Neural cell (in vitro differentiated cells): ENCODE measurements around the gene PLEKHO2. TPM values are rescaled to one million over a fixed set of nuclear protein-coding genes. Genes with fewer than 3 reads are reported as not detected.

Source experiments
- H2AFZ ChIP-seq: fragments of 200-600, 300-800 bp; sonication (generic), shearing (Covaris generic); 2 replicates; pipeline ENCODE4 v1.6.0; 2014; ENCODE audit warnings: low read depth, mild to moderate bottlenecking, antibody characterized with exemption, low read length, moderate library complexity
- H3F3A ChIP-seq: fragments of 200-600 bp; shearing (Covaris generic); 2 replicates; pipeline ENCODE4 v1.6.1; 2016; ENCODE audit warnings: mild to moderate bottlenecking, moderate library complexity, mixed read lengths, antibody characterized with exemption, low read length; ENCODE audit not compliant: insufficient read depth, poor library complexity, severe bottlenecking
- H3K27ac ChIP-seq: fragments of 200-600, 300-800 bp; sonication (generic), shearing (Covaris generic); 2 replicates; pipeline ENCODE4 v1.5.1; 2014; ENCODE audit warnings: mild to moderate bottlenecking, low read length, moderate library complexity
- H3K27me3 ChIP-seq: fragments of 300-800, 200-600 bp; sonication (generic), shearing (Covaris generic); 2 replicates; pipeline ENCODE4 v1.6.0; 2014; ENCODE audit warnings: mild to moderate bottlenecking, low read depth, low read length, moderate library complexity; ENCODE audit not compliant: insufficient read depth
- H3K36me3 ChIP-seq: fragments of 300-800, 200-600 bp; sonication (generic), shearing (Covaris generic); 2 replicates; pipeline ENCODE4 v1.5.1; 2014; ENCODE audit warnings: mild to moderate bottlenecking, antibody characterized with exemption, low read length, moderate library complexity; ENCODE audit not compliant: insufficient read depth
- H3K4me2 ChIP-seq: fragments of 300-800, 200-600 bp; sonication (generic), shearing (Covaris generic); 2 replicates; pipeline ENCODE4 v1.6.0; 2014; ENCODE audit warnings: mild to moderate bottlenecking, low read length
- H3K4me3 ChIP-seq: fragments of 300-800, 200-600 bp; sonication (generic), shearing (Covaris generic); 2 replicates; pipeline ENCODE4 v1.5.1; 2014; ENCODE audit warnings: mild to moderate bottlenecking, low read length, moderate library complexity
- H3K79me2 ChIP-seq: fragments of 200-600 bp; shearing (Covaris generic); replicated peaks from 2 replicates; pipeline ENCODE4 v1.6.0; 2014; ENCODE audit warnings: mild to moderate bottlenecking, low read length, moderate library complexity; ENCODE audit not compliant: insufficient read depth
- H3K9ac ChIP-seq: fragments of 300-800, 200-600 bp; sonication (generic), shearing (Covaris generic); 2 replicates; pipeline ENCODE4 v1.6.1; 2016; ENCODE audit warnings: mild to moderate bottlenecking, low read length, mixed read lengths
- H3K9me2 ChIP-seq: fragments of 200-600 bp; shearing (Covaris generic); 2 replicates; pipeline ENCODE4 v1.6.1; 2016; ENCODE audit warnings: mild to moderate bottlenecking, low read length, mixed read lengths; ENCODE audit not compliant: insufficient read depth
- H3K9me3 ChIP-seq: fragments of 200-600, 300-800 bp; sonication (generic), shearing (Covaris generic); 2 replicates; pipeline ENCODE4 v1.6.1; 2016; ENCODE audit warnings: mild to moderate bottlenecking, mixed run types, low read length, moderate library complexity, mixed read lengths
- H4K20me1 ChIP-seq: fragments of 200-600 bp; shearing (Covaris generic); 2 replicates; pipeline ENCODE4 v1.6.1; 2016; ENCODE audit warnings: mild to moderate bottlenecking, mixed run types; ENCODE audit not compliant: insufficient read depth
- EP300 ChIP-seq: fragments of 450-650 bp; conservative IDR thresholded peaks from 2 replicates; pipeline ENCODE4 v1.6.1; 2014; ENCODE audit warnings: antibody characterized with exemption, mild to moderate bottlenecking, moderate library complexity; ENCODE audit not compliant: poor library complexity, severe bottlenecking
- EZH2 ChIP-seq: fragments of 200-600, 300-800 bp; shearing (Covaris generic), sonication (generic); IDR thresholded peaks from 2 replicates; pipeline ENCODE4 v1.6.1; 2014; ENCODE audit warnings: antibody characterized with exemption, low read length, borderline replicate concordance, mild to moderate bottlenecking; ENCODE audit not compliant: insufficient read depth, poor library complexity, severe bottlenecking
- MXI1 ChIP-seq: fragments of 450-650 bp; conservative IDR thresholded peaks from 2 replicates; pipeline ENCODE4 v1.6.1; 2014; ENCODE audit warnings: antibody characterized with exemption, mild to moderate bottlenecking; ENCODE audit not compliant: poor library complexity, severe bottlenecking
- POLR2AphosphoS5 ChIP-seq: IDR thresholded peaks from 2 replicates; pipeline ENCODE4 v1.6.1; 2012
- RAD21 ChIP-seq: fragments of 450-650 bp; conservative IDR thresholded peaks from 2 replicates; pipeline ENCODE4 v1.6.1; 2014; ENCODE audit warnings: antibody characterized with exemption, mild to moderate bottlenecking, moderate library complexity
- SMC3 ChIP-seq: fragments of 450-650 bp; conservative IDR thresholded peaks from 2 replicates; pipeline ENCODE4 v1.6.1; 2014; ENCODE audit warnings: antibody characterized with exemption, mild to moderate bottlenecking, moderate library complexity; ENCODE audit not compliant: poor library complexity
- TAF1 ChIP-seq: IDR thresholded peaks from 2 replicates; pipeline ENCODE4 v1.6.1; 2012; ENCODE audit warnings: low read depth
- polyA plus RNA-seq: library from polyadenylated mRNA; depleted of rRNA; stranded (reverse); fragments of >200 nt; gene quantifications from 2 replicates; pipeline ENCODE4 v1.2.3, GENCODE V29; 2014
- TF ChIP-seq, protein P1 (sequence below): IDR thresholded peaks from 2 replicates; pipeline ENCODE4 v1.6.1; 2012; ENCODE audit warnings: borderline replicate concordance
- TF ChIP-seq, protein P2 (sequence below): fragments of 450-650 bp; IDR thresholded peaks from 2 replicates; pipeline ENCODE4 v1.5.1; 2014; ENCODE audit warnings: antibody characterized with exemption, mild to moderate bottlenecking, moderate library complexity; ENCODE audit not compliant: poor library complexity, severe bottlenecking

PLEKHO2 gene
- polyA plus RNA-seq, 1 donor from 2014 or later = 1.3 TPM

DNA sequence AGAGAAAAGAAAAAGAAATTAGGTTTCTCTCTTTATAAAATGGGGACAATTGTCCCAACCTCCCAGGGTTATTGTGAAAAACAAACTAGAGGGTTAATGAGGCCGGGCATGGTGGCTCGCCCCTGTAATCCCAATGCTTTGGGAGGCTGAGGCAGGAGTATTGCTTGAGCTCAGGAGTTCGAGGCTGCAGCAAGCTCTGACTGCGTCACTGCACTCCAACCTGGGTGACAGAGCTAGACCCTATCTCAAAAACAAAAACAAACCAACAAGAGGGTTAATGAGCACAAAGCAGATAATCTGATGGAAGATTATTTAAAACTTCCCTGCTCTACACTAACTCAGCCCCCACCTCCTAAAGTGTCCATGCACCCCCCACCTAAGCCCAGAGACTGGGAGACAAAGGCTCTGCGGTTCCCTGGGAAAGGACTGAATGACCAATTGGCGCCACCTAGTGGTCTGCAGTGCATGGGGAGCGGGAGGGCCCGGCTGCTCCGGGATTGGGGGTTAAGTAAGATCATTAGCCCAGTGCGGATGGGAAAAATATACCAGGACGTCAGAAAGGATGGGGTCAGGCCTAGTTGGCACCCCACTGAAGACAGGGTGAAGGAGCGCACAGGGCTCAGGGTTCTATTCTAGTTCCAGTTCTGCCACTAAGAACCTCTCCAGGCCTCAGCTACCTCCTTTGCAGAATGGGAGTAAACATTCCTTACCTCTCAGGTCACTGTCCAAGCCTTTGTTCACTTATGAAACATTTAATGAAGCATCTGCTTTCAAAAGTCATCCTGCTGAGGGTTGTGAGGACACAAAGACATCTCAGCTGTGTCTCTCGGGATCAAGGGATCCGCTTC, 31.8 kb upstream of the PLEKHO2 start:
- no peaks in the 10 kb centered on the region for H3K9me2 ChIP-seq
- H3K27me3 ChIP-seq = no peaks in the 10 kb centered on the region
- no peak overlapping the region for H3K27ac ChIP-seq
- no peaks in the 10 kb centered on the region for H3F3A ChIP-seq
- no peaks in the 10 kb centered on the region for H3K79me2 ChIP-seq
- H3K36me3 ChIP-seq = no peaks in the 10 kb centered on the region
- H3K4me3 ChIP-seq = no peak overlapping the region
- no peak overlapping the region for H2AFZ ChIP-seq
- H3K4me2 ChIP-seq = no peak overlapping the region
- H3K9me3 ChIP-seq = no peaks in the 10 kb centered on the region
- no peaks in the 10 kb centered on the region for H4K20me1 ChIP-seq
- no peak overlapping the region for H3K9ac ChIP-seq
- TF ChIP-seq EP300 (no peak), MXI1 (no peak), TAF1 (no peak), EZH2 (no peak), RAD21 (peak; percentile 65), POLR2AphosphoS5 (no peak), SMC3 (peak; percentile 75)
- TF ChIP-seq, protein P1, sequence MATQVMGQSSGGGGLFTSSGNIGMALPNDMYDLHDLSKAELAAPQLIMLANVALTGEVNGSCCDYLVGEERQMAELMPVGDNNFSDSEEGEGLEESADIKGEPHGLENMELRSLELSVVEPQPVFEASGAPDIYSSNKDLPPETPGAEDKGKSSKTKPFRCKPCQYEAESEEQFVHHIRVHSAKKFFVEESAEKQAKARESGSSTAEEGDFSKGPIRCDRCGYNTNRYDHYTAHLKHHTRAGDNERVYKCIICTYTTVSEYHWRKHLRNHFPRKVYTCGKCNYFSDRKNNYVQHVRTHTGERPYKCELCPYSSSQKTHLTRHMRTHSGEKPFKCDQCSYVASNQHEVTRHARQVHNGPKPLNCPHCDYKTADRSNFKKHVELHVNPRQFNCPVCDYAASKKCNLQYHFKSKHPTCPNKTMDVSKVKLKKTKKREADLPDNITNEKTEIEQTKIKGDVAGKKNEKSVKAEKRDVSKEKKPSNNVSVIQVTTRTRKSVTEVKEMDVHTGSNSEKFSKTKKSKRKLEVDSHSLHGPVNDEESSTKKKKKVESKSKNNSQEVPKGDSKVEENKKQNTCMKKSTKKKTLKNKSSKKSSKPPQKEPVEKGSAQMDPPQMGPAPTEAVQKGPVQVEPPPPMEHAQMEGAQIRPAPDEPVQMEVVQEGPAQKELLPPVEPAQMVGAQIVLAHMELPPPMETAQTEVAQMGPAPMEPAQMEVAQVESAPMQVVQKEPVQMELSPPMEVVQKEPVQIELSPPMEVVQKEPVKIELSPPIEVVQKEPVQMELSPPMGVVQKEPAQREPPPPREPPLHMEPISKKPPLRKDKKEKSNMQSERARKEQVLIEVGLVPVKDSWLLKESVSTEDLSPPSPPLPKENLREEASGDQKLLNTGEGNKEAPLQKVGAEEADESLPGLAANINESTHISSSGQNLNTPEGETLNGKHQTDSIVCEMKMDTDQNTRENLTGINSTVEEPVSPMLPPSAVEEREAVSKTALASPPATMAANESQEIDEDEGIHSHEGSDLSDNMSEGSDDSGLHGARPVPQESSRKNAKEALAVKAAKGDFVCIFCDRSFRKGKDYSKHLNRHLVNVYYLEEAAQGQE = no peak
- TF ChIP-seq, protein P2, sequence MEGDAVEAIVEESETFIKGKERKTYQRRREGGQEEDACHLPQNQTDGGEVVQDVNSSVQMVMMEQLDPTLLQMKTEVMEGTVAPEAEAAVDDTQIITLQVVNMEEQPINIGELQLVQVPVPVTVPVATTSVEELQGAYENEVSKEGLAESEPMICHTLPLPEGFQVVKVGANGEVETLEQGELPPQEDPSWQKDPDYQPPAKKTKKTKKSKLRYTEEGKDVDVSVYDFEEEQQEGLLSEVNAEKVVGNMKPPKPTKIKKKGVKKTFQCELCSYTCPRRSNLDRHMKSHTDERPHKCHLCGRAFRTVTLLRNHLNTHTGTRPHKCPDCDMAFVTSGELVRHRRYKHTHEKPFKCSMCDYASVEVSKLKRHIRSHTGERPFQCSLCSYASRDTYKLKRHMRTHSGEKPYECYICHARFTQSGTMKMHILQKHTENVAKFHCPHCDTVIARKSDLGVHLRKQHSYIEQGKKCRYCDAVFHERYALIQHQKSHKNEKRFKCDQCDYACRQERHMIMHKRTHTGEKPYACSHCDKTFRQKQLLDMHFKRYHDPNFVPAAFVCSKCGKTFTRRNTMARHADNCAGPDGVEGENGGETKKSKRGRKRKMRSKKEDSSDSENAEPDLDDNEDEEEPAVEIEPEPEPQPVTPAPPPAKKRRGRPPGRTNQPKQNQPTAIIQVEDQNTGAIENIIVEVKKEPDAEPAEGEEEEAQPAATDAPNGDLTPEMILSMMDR = peak; percentile 79

DNA sequence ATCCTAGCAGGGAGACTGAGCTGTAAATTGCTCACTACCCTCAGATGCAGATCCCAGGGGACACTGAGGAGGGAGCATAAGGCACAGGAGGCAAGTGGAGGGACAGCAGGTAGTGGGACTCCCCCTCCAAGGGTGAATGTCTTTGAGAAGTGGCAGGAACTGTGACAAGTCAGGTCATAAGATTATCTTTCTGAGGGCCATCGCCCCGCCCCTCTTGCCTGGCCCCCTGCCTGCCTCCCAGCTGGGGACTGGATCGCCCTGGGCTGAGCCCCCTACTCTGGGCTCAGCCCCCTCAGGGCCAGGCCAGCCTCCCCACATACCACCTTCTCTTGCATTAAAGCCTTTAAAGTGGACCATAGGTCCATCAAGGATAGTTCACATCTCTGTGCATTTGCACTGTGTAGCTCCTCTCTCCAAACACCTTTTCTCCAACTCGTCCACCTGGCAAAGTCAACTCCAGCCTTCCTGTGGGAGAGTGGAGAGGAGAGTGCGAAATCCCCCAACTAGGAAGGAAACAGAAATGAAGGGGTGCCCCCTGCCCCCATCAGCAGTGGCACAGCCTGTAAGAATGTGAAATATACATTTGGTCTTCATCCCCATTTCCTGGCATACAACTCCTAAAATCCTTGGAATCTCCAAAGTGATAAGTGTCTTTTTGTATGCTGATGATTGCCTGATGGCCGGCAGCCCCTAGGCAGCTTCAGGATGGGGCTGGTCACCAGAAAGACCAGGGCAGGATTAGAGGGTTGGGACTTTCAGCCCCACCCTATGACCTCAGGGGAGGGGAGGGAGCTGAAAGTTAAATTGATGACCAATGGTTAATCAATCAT, 31.0 kb upstream of the PLEKHO2 start:
- no peak overlapping the region for H3K4me2 ChIP-seq
- H2AFZ ChIP-seq = no peak overlapping the region
- no peaks in the 10 kb centered on the region for H3K27me3 ChIP-seq
- no peak overlapping the region for H3K9ac ChIP-seq
- H3K27ac ChIP-seq = no peak overlapping the region
- H3K9me3 ChIP-seq = no peaks in the 10 kb centered on the region
- no peaks in the 10 kb centered on the region for H4K20me1 ChIP-seq
- H3K79me2 ChIP-seq = no peaks in the 10 kb centered on the region
- no peak overlapping the region for H3K4me3 ChIP-seq
- TF ChIP-seq MXI1 (no peak), EZH2 (no peak), TAF1 (no peak), SMC3 (no peak), POLR2AphosphoS5 (no peak), RAD21 (no peak), EP300 (no peak)
- TF ChIP-seq, protein P2 = no peak
- TF ChIP-seq, protein P1 = no peak
- H3K9me2 ChIP-seq = no peaks in the 10 kb centered on the region
- H3K36me3 ChIP-seq = no peaks in the 10 kb centered on the region
- no peaks in the 10 kb centered on the region for H3F3A ChIP-seq
